ENCODE data around the gene WNT5A.

Gene WNT5A

GRCh38 chr3:55480911-55481743 lies 6.0 kb downstream of the WNT5A start:
- H3K9me3 ChIP-seq, result no peaks in the 10 kb centered on the region
- H3K4me1 ChIP-seq, result no peaks in the 10 kb centered on the region
- H3K27me3 ChIP-seq, result peaks cover 46% of the 10 kb centered on the region
- H3K36me3 ChIP-seq, result no peaks in the 10 kb centered on the region
- no peak overlapping the region for H3K4me3 ChIP-seq (ENCODE audit: low read depth, low read length)
- no peak for TF ChIP-seq CTCF (IDR thresholded peaks at IDR 0.05; ENCODE audit: low read depth, low read length)
- no peak for DNase-seq

DNA sequence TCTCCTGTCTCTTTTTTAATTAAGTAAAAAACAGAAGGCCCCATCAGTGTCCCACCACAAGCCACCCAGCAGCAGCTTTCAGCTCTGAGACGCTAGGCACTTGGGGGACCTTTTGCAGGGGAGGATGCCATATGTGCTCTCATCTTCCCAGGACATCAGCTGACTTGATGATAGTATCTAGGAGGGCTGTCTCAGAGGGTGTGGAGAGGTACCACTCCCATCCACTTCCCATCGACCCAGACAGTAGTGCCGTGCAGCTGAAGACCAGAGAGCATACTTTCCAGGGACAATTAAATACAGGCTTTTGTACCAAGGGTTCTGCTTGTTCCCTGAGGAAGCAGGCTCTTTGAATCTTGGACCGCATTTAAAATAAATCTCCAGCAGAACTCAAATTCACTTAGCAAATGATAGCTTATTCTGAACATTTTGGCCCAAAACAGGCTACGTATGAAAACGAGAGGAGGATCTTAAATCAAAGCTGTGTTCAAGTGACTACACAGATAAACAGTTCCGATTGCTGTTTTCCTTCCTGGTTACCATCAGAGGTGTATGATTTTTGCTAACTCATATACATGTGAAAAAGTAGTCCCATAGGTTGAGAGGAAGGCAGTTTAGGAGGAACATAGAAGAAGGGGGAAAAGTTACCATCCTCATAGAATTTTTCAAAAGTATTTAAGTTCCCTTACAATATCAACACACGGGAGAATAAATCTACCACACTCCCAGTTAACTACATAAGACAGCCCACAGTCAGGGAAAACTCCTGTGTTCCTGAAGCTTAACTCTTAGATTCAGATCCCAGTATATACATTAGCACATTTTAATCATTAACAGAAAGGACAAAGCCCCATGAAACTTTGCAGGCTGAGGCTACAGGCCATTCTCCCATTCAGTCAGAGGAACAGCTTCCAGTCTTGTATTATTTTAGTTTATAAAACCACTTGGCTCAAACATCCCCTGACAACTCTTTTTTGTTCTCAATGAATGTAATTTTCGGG lies 9.5 kb downstream of the WNT5A start:
- H3K9me3 ChIP-seq, result no peaks in the 10 kb centered on the region
- TF ChIP-seq CTCF (IDR thresholded peaks at IDR 0.05; ENCODE audit: low read depth, low read length), result no peak
- H3K27me3 ChIP-seq, result peaks cover 26% of the 10 kb centered on the region
- DNase-seq, result no peak
- no peaks in the 10 kb centered on the region for H3K4me1 ChIP-seq
- no peaks in the 10 kb centered on the region for H3K36me3 ChIP-seq
- H3K4me3 ChIP-seq (ENCODE audit: low read depth, low read length), result no peak overlapping the region

DNA sequence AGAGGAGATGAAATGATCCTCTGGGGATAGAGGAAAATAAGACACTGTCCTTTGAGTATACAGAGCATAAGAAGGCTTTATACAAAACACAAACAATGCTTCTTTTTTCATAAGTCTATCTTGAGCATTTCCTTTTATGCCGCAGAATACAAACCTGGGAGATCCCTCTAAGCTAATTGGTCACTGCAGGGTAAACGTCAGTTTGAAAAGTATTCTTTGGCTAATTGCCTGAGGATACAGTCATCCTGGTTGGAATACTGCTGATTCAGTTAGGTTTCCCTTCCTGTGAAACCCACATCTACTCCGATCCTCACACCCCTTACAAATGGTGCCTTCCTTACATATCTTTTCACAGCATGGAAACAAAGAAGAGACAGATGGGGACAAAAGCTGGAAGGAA lies 10.6 kb downstream of the WNT5A start:
- DNase-seq, result no peak
- Histone ChIP-seq H3K27me3 (peaks cover 15% of the 10 kb centered on the region), H3K4me3 (ENCODE audit: low read depth, low read length) (no peak overlapping the region)

GRCh38 chr3:55474213-55474632 lies 12.9 kb downstream of the WNT5A start:
- Histone ChIP-seq H3K36me3 (no peaks in the 10 kb centered on the region), H3K27me3 (peaks cover under 1% of the 10 kb centered on the region), H3K4me3 (ENCODE audit: low read depth, low read length) (no peak overlapping the region), H3K4me1 (no peaks in the 10 kb centered on the region), H3K9me3 (no peaks in the 10 kb centered on the region)
- DNase-seq, result no peak
- no peak for TF ChIP-seq CTCF (IDR thresholded peaks at IDR 0.05; ENCODE audit: low read depth, low read length)

More for the DNA sequence above, 10.6 kb downstream of the WNT5A start:
- no peaks in the 10 kb centered on the region for H3K36me3 ChIP-seq
- no peaks in the 10 kb centered on the region for H3K9me3 ChIP-seq
- no peaks in the 10 kb centered on the region for H3K4me1 ChIP-seq
- TF ChIP-seq CTCF (IDR thresholded peaks at IDR 0.05; ENCODE audit: low read depth, low read length), result no peak

DNA sequence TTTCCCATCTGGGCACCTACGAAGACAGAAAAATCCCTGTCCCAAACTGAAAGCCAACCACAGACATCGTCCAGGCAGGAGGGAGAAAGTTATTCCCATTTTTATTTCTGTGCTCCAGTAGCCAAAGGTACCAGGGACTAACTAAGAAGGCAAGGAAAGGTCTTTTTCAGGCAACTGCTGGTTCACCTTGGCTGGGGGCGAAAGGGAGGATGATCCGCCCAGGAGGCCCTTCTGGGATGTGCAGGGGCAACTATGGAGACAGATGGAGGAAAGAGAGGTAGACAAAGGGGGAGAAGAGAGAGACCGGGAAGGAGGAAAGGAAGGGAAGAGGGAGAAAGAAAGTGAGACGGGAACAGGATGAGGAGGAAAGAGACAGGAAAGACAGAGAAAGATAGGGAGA lies 13.3 kb downstream of the WNT5A start:
- Histone ChIP-seq H3K27me3 (no peaks in the 10 kb centered on the region), H3K4me3 (ENCODE audit: low read depth, low read length) (no peak overlapping the region), H3K4me1 (no peaks in the 10 kb centered on the region), H3K36me3 (no peaks in the 10 kb centered on the region), H3K9me3 (no peaks in the 10 kb centered on the region)
- no peak for TF ChIP-seq CTCF (IDR thresholded peaks at IDR 0.05; ENCODE audit: low read depth, low read length)
- no peak for DNase-seq

Data from BE2C (cell line).